HepG2 (cell line): ENCODE results near the gene VGLL3. TPM values are rescaled to one million over a fixed set of nuclear protein-coding genes. Genes with fewer than 3 reads are reported as not detected.

Experiments used
- ATAC-seq: fragments of 200-7000 bp; cut with Tn5 transposase; 3 replicates; pipeline ENCODE4 v1.9.1; 2020; ENCODE audit warnings: mild to moderate bottlenecking, moderate library complexity
- BruUV-seq: library from RNA; stranded (reverse); fragments of 400-500 nt; replicated peaks from 2 replicates; lab custom pipeline; 2021; lab: Mats Ljungman, UMichigan
- CTCF ChIA-PET: fragments of 300-600 bp; formaldehyde crosslinking; extraction: SDS; loops from one replicate; lab custom pipeline; 2021; ENCODE audit warnings: low total read pairs, inconsistent platforms, low intra/inter-chr PET ratio; lab: Yijun Ruan, JAX
- POLR2A ChIA-PET: fragments of 350-600 bp; sonication (Branson Sonifier 250); formaldehyde crosslinking; loops from one replicate; lab custom pipeline; 2020; ENCODE audit warnings: antibody characterized with exemption, inconsistent platforms; lab: Yijun Ruan, JAX
- DNase-seq: peaks from one replicate; pipeline ENCODE4 v3.0.0-alpha.2; 2015; ENCODE audit warnings: low spot score
- FAIRE-seq: peaks from 3 replicates; lab custom pipeline; 2011; peaks lifted over from hg19 to GRCh38; lab: Jason Lieb, UNC
- H2AFZ ChIP-seq: one replicate; pipeline ENCODE4 v1.6.1; 2011; ENCODE audit warnings: low read length, inconsistent platforms
- H3K27ac ChIP-seq: fragments of 300-600 bp; 3 replicates; pipeline ENCODE4 v1.8.0; 2011; ENCODE audit warnings: mixed run types, mild to moderate bottlenecking, mixed read lengths, low read length, inconsistent platforms; ENCODE audit not compliant: insufficient read depth; ENCODE audit errors: extremely low read length
- H3K27me3 ChIP-seq, 2 experiments: fragments of 200-600 bp in 1 of 2; 2 replicates in 1 of 2; 3 replicates in 1 of 2; pipeline versions ENCODE4 v1.6.0 to v1.8.0; 2011; ENCODE audit warnings: low read length in 2 of 2, mild to moderate bottlenecking in 2 of 2, moderate library complexity in 2 of 2, inconsistent platforms in 1 of 2; ENCODE audit not compliant: insufficient read depth in 2 of 2, control insufficient read depth in 1 of 2
- H3K36me3 ChIP-seq, 2 experiments: fragments of 200-600 bp in 1 of 2; replicated peaks in 1 of 2; 2 replicates in 1 of 2; 3 replicates in 1 of 2; pipeline versions ENCODE4 v1.5.1 to v1.8.0; 2011; ENCODE audit warnings: low read length in 2 of 2, inconsistent platforms in 1 of 2; ENCODE audit not compliant: insufficient read depth in 2 of 2, control insufficient read depth in 1 of 2
- H3K4me1 ChIP-seq: 2 replicates; pipeline ENCODE4 v1.5.1; 2012; ENCODE audit warnings: low read length, inconsistent platforms; ENCODE audit not compliant: insufficient read depth
- H3K4me2 ChIP-seq: 2 replicates; pipeline ENCODE4 v1.6.0; 2011; ENCODE audit warnings: low read depth, low read length, inconsistent platforms
- H3K4me3 ChIP-seq, 3 experiments: fragments of 200-600 bp in 1 of 3; sonication (generic), shearing (Covaris generic) in 1 of 3; replicated peaks in 1 of 3; 2 replicates each; pipeline ENCODE4 v1.5.1; 2011 to 2016; ENCODE audit warnings: low read length in 3 of 3, inconsistent platforms in 2 of 3, low read depth in 2 of 3, mild to moderate bottlenecking in 2 of 3, control low read depth in 1 of 3, mixed read lengths in 1 of 3; ENCODE audit not compliant: insufficient read depth in 1 of 3
- H3K79me2 ChIP-seq: one replicate; pipeline ENCODE4 v1.6.1; 2011; ENCODE audit warnings: low read length, inconsistent platforms; ENCODE audit not compliant: insufficient read depth
- H3K9ac ChIP-seq: 2 replicates; pipeline ENCODE4 v1.6.0; 2011; ENCODE audit warnings: mild to moderate bottlenecking, low read depth, low read length, inconsistent platforms; ENCODE audit not compliant: insufficient read depth
- H3K9me3 ChIP-seq: 2 replicates; pipeline ENCODE4 v1.5.1; 2012; ENCODE audit warnings: mild to moderate bottlenecking, low read length
- H4K20me1 ChIP-seq: 2 replicates; pipeline ENCODE4 v1.6.0; 2011; ENCODE audit warnings: inconsistent platforms, mild to moderate bottlenecking, low read length, moderate library complexity; ENCODE audit not compliant: insufficient read depth
- ATF1 ChIP-seq: IDR thresholded peaks from 2 replicates; pipeline ENCODE4 v1.6.1; 2016; ENCODE audit warnings: mild to moderate bottlenecking, control low read depth
- CEBPB ChIP-seq: IDR thresholded peaks from 2 replicates; pipeline ENCODE4 v1.6.1; 2011; ENCODE audit warnings: low read depth, low read length, improper control_type of control experiment, borderline replicate concordance
- ETS1 ChIP-seq: sonication (generic); formaldehyde crosslinking; IDR thresholded peaks from 2 replicates; pipeline ENCODE4 v1.4.0; 2020; ENCODE audit warnings: missing genetic modification reagents
- ETV6 ChIP-seq: sonication (generic); formaldehyde crosslinking; conservative IDR thresholded peaks from 2 replicates; pipeline ENCODE4 v1.4.0; 2020; ENCODE audit warnings: missing genetic modification reagents
- HHEX ChIP-seq: IDR thresholded peaks from 2 replicates; pipeline ENCODE4 v1.6.1; 2016; ENCODE audit warnings: control low read depth
- HNRNPH1 ChIP-seq: fragments of 200-400 bp; formaldehyde crosslinking; optimal IDR thresholded peaks from 2 replicates; pipeline ENCODE3; 2017; ENCODE audit warnings: mild to moderate bottlenecking, low read depth, low read length
- ISX ChIP-seq: sonication (generic); formaldehyde crosslinking; conservative IDR thresholded peaks from 2 replicates; pipeline ENCODE4 v1.5.0; 2020; ENCODE audit warnings: missing genetic modification reagents
- MAF1 ChIP-seq: sonication (generic); formaldehyde crosslinking; IDR thresholded peaks from 2 replicates; pipeline ENCODE4 v1.5.0; 2020; ENCODE audit warnings: missing genetic modification reagents, borderline replicate concordance
- SRY ChIP-seq: sonication (generic); formaldehyde crosslinking; IDR thresholded peaks from 2 replicates; pipeline ENCODE4 v1.8.0; 2022; ENCODE audit warnings: mild to moderate bottlenecking, missing genetic modification reagents
- TP53 ChIP-seq: sonication (generic); formaldehyde crosslinking; conservative IDR thresholded peaks from 2 replicates; pipeline ENCODE4 v1.4.0; 2020; ENCODE audit warnings: missing genetic modification reagents
- XRCC5 ChIP-seq: fragments of 200-400 bp; formaldehyde crosslinking; optimal IDR thresholded peaks from 2 replicates; pipeline ENCODE3; 2017; ENCODE audit warnings: mild to moderate bottlenecking, low read length
- ZFX ChIP-seq: sonication (generic); formaldehyde crosslinking; IDR thresholded peaks from 2 replicates; pipeline ENCODE4 v1.4.0; 2020; ENCODE audit warnings: mild to moderate bottlenecking, low read depth, missing genetic modification reagents, moderate library complexity
- ZNF136 ChIP-seq: sonication (generic); formaldehyde crosslinking; IDR thresholded peaks from 2 replicates; pipeline ENCODE4 v1.8.1; 2022; ENCODE audit warnings: low read depth, mild to moderate bottlenecking, moderate library complexity, missing genetic modification reagents
- ZNF138 ChIP-seq: sonication (generic); formaldehyde crosslinking; IDR thresholded peaks from 2 replicates; pipeline ENCODE4 v1.5.0; 2020; ENCODE audit warnings: mild to moderate bottlenecking, low read depth, missing genetic modification reagents
- ZNF629 ChIP-seq: sonication (generic); formaldehyde crosslinking; conservative IDR thresholded peaks from 2 replicates; pipeline ENCODE4 v1.5.0; 2020; ENCODE audit warnings: missing genetic modification reagents
- WGBS: methylation state at CpG from one replicate; pipeline ENCODE4 v1.1.6; 2017; ENCODE audit warnings: low lambda C conversion rate; 5-methylcytosine and 5-hydroxymethylcytosine counted together
- in situ Hi-C: cut with HindIII; loops from 2 replicates; pipeline ENCODE4 v1.10.0; 2017; ENCODE audit warnings: low pct_unique_long_range_greater_than_20kb; ENCODE audit not compliant: extremely low pct_ligation_motif_present
- intact Hi-C: fragments of 100-400 bp; cut with micrococcal nuclease; formaldehyde crosslinking; loops from one replicate; pipeline ENCODE4 v1.10.0; 2022; ENCODE audit not compliant: unreplicated experiment
- polyA plus RNA-seq, 8 experiments: library from polyadenylated mRNA; depleted of rRNA in 3 of 8; stranded (reverse) in 7 of 8; unstranded in 1 of 8; fragments of >200 nt; fragmentation: Illumina TruSeq in 4 of 8; extraction: Trizol in 4 of 8; gene quantifications; 2 replicates each; pipeline versions ENCODE4 v1.2.1 to v1.2.3, GENCODE V29; 2011 to 2016; ENCODE audit warnings: low read depth in 4 of 8, missing spikeins in 1 of 8, mixed read lengths in 1 of 8; ENCODE audit not compliant: insufficient read depth in 1 of 8
- total RNA-seq, 5 experiments: library from RNA; depleted of rRNA; stranded (reverse); fragments of >200 nt; fragmentation: Illumina TruSeq; extraction: Trizol; gene quantifications; 2 replicates each; pipeline ENCODE4 v1.2.3, GENCODE V29; 2016; ENCODE audit warnings: low read depth in 1 of 5
- TF ChIP-seq, protein P1 (sequence below): IDR thresholded peaks from 2 replicates; pipeline ENCODE4 v1.6.1; 2018; ENCODE audit warnings: missing genetic modification reagents, mild to moderate bottlenecking, missing compliant biosample characterization
- TF ChIP-seq, protein P2 (sequence below): sonication (generic); formaldehyde crosslinking; IDR thresholded peaks from 2 replicates; pipeline ENCODE4 v1.4.0; 2020; ENCODE audit warnings: mild to moderate bottlenecking, missing genetic modification reagents

VGLL3 gene
- total and polyA plus RNA-seq, 2 of the 13 experiments (the other 11 are each of a cell fraction or from before 2014, with no cell fraction given) = 0.03 to 0.07 TPM

- 0% methylated on average over 3 of the region's 3 CpGs for WGBS
- Histone ChIP-seq H3K4me1 (no peaks in the 10 kb centered on the region), H4K20me1 (no peaks in the 10 kb centered on the region), H3K9ac (no peak overlapping the region), H3K79me2 (no peaks in the 10 kb centered on the region), H3K36me3 (no peaks in the 10 kb centered on the region), H3K27ac (no peak overlapping the region), H3K9me3 (no peaks in the 10 kb centered on the region), H2AFZ (no peak overlapping the region), H3K4me2 (no peak overlapping the region), H3K4me3 (no peak overlapping the region)
- no TSS peak for BruUV-seq
- ATAC-seq (no peak), DNase-seq (no peak), FAIRE-seq (no peak)
- intact Hi-C loops (no loop called here), in situ Hi-C loops (no loop called here)
- ChIA-PET CTCF (no interaction called here), POLR2A (no interaction called here)
- TF ChIP-seq ZNF138 (CRISPR knock-in tag) (no peak), ETV6 (no peak), TP53 (CRISPR knock-in tag) (no peak), HHEX (CRISPR knock-in tag) (no peak), SRY (CRISPR knock-in tag) (no peak), CEBPB (no peak), ZNF136 (no peak), ETS1 (CRISPR knock-in tag) (no peak), ATF1 (CRISPR knock-in tag) (no peak), HNRNPH1 (no peak), MAF1 (CRISPR knock-in tag) (no peak), ZNF629 (CRISPR knock-in tag) (no peak), XRCC5 (no peak), ISX (no peak), ZFX (no peak)
- TF ChIP-seq, protein P1, sequence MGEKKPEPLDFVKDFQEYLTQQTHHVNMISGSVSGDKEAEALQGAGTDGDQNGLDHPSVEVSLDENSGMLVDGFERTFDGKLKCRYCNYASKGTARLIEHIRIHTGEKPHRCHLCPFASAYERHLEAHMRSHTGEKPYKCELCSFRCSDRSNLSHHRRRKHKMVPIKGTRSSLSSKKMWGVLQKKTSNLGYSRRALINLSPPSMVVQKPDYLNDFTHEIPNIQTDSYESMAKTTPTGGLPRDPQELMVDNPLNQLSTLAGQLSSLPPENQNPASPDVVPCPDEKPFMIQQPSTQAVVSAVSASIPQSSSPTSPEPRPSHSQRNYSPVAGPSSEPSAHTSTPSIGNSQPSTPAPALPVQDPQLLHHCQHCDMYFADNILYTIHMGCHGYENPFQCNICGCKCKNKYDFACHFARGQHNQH (CRISPR knock-in tag) = no peak
- TF ChIP-seq, protein P2, sequence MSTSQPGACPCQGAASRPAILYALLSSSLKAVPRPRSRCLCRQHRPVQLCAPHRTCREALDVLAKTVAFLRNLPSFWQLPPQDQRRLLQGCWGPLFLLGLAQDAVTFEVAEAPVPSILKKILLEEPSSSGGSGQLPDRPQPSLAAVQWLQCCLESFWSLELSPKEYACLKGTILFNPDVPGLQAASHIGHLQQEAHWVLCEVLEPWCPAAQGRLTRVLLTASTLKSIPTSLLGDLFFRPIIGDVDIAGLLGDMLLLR = no peak
- TF ChIP-seq, all 625 proteins: peak for 0
- no peaks in the 10 kb centered on the region; a peak in 1 of 5 replicates for H3K27me3 ChIP-seq
Measured at GRCh38 chr3:86913160-86913559, 77.8 kb downstream of the VGLL3 start.
